DND-41 (cell line): ENCODE results near the gene ACAP3.

Experiments used
- ATAC-seq: fragments of 200-7000 bp; cut with Tn5 transposase; 3 replicates; pipeline ENCODE4 v1.9.1; 2021; ENCODE audit warnings: low read depth; ENCODE audit not compliant: insufficient read depth
- DNase-seq: peaks from one replicate; pipeline ENCODE4 v3.0.0-alpha.2; 2020
- H2AFZ ChIP-seq: 2 replicates; pipeline ENCODE4 v1.6.0; 2012; ENCODE audit warnings: low read depth, low read length
- H3K27ac ChIP-seq: 2 replicates; pipeline ENCODE4 v1.5.1; 2012; ENCODE audit warnings: low read length, inconsistent platforms
- H3K27me3 ChIP-seq: fragments of 200-600 bp; sonication (generic); 2 replicates; pipeline ENCODE4 v1.6.0; 2012; ENCODE audit warnings: low read length, mild to moderate bottlenecking, inconsistent platforms; ENCODE audit not compliant: insufficient read depth, poor library complexity
- H3K36me3 ChIP-seq: 2 replicates; pipeline ENCODE4 v1.5.1; 2012; ENCODE audit warnings: low read length, inconsistent platforms; ENCODE audit not compliant: insufficient read depth
- H3K4me1 ChIP-seq: 2 replicates; pipeline ENCODE4 v1.5.1; 2012; ENCODE audit warnings: mild to moderate bottlenecking, low read length; ENCODE audit not compliant: insufficient read depth
- H3K4me2 ChIP-seq: 2 replicates; pipeline ENCODE4 v1.6.0; 2012; ENCODE audit warnings: mild to moderate bottlenecking, moderate library complexity, low read length, inconsistent platforms; ENCODE audit not compliant: insufficient read depth
- H3K4me3 ChIP-seq, 2 experiments: fragments of 200-600 bp in 1 of 2; shearing (Covaris generic) in 1 of 2; 2 replicates each; pipeline ENCODE4 v1.5.1; 2012 to 2016; ENCODE audit warnings: inconsistent platforms in 2 of 2, low read length in 2 of 2, mild to moderate bottlenecking in 2 of 2, low read depth in 1 of 2, moderate library complexity in 1 of 2
- H3K79me2 ChIP-seq: 2 replicates; pipeline ENCODE4 v1.6.0; 2012; ENCODE audit warnings: low read length, inconsistent platforms; ENCODE audit not compliant: insufficient read depth
- H3K9ac ChIP-seq: 2 replicates; pipeline ENCODE4 v1.6.0; 2012; ENCODE audit warnings: low read depth, mild to moderate bottlenecking, inconsistent platforms, low read length, moderate library complexity
- H3K9me3 ChIP-seq: 2 replicates; pipeline ENCODE4 v1.5.1; 2012; ENCODE audit warnings: low read length, moderate library complexity, mild to moderate bottlenecking, inconsistent platforms; ENCODE audit not compliant: insufficient read depth, severe bottlenecking
- H4K20me1 ChIP-seq: 2 replicates; pipeline ENCODE4 v1.6.0; 2012; ENCODE audit warnings: low read length; ENCODE audit not compliant: insufficient read depth
- EZH2 ChIP-seq: IDR thresholded peaks from 3 replicates; pipeline ENCODE4 v1.6.1; 2012; ENCODE audit warnings: borderline replicate concordance, low read depth, mild to moderate bottlenecking, moderate library complexity, low read length, inconsistent platforms; ENCODE audit not compliant: severe bottlenecking
- TF ChIP-seq, protein P1 (sequence below): IDR thresholded peaks from 2 replicates; pipeline ENCODE4 v1.5.1; 2012; ENCODE audit warnings: borderline replicate concordance, low read length, moderate library complexity, mild to moderate bottlenecking; ENCODE audit not compliant: poor library complexity, severe bottlenecking; ENCODE audit errors: extremely low read depth

ACAP3 gene

DNA sequence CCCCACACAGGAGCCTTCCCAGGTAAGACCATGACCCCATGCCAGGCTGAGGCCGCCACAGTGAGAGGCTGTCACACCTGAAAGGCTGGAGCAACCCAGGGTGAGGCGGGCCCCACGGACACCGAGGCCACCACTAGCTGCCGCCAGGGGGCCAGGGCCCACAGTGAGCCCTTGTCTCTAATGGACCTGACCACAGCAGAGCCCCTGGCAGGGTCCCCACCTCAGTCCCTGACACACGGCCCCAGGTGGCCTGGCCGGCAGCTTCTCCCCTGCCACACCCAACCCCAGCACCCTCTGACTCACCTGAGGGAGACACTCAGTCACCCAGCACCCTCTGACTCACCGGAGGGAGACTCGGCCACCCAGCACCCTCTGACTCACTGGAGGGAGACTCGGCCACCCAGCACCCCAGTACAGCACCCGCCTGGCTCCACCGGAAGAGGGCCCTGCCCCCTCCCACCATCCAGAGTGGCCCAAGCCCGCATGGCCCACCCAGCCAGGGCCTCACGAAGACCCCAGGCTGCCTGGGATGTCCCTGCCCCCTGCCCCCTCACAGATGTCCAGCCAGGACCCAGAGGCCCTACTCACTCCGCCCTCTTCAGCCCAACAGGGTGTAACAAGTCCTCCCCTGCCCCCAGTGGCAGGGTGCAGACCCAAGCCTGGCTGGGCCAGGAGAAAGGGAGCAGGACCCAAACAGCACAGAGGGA lies 37.1 kb upstream of the ACAP3 start:
- no peak overlapping the region for H3K4me3 ChIP-seq
- peaks cover 28% of the 10 kb centered on the region for H3K4me1 ChIP-seq
- no peaks in the 10 kb centered on the region for H3K9me3 ChIP-seq
- H3K4me2 ChIP-seq, result no peak overlapping the region
- no peak overlapping the region for H3K9ac ChIP-seq
- TF ChIP-seq EZH2, result no peak
- TF ChIP-seq, protein P1, sequence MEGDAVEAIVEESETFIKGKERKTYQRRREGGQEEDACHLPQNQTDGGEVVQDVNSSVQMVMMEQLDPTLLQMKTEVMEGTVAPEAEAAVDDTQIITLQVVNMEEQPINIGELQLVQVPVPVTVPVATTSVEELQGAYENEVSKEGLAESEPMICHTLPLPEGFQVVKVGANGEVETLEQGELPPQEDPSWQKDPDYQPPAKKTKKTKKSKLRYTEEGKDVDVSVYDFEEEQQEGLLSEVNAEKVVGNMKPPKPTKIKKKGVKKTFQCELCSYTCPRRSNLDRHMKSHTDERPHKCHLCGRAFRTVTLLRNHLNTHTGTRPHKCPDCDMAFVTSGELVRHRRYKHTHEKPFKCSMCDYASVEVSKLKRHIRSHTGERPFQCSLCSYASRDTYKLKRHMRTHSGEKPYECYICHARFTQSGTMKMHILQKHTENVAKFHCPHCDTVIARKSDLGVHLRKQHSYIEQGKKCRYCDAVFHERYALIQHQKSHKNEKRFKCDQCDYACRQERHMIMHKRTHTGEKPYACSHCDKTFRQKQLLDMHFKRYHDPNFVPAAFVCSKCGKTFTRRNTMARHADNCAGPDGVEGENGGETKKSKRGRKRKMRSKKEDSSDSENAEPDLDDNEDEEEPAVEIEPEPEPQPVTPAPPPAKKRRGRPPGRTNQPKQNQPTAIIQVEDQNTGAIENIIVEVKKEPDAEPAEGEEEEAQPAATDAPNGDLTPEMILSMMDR, result no peak
- H3K27ac ChIP-seq, result no peak overlapping the region
- H4K20me1 ChIP-seq, result peaks cover 79% of the 10 kb centered on the region
- peaks cover 53% of the 10 kb centered on the region for H3K79me2 ChIP-seq
- no peaks in the 10 kb centered on the region for H3K27me3 ChIP-seq
- DNase-seq (no peak), ATAC-seq (no peak)
- H3K36me3 ChIP-seq, result peaks cover 21% of the 10 kb centered on the region
- no peak overlapping the region for H2AFZ ChIP-seq

DNA sequence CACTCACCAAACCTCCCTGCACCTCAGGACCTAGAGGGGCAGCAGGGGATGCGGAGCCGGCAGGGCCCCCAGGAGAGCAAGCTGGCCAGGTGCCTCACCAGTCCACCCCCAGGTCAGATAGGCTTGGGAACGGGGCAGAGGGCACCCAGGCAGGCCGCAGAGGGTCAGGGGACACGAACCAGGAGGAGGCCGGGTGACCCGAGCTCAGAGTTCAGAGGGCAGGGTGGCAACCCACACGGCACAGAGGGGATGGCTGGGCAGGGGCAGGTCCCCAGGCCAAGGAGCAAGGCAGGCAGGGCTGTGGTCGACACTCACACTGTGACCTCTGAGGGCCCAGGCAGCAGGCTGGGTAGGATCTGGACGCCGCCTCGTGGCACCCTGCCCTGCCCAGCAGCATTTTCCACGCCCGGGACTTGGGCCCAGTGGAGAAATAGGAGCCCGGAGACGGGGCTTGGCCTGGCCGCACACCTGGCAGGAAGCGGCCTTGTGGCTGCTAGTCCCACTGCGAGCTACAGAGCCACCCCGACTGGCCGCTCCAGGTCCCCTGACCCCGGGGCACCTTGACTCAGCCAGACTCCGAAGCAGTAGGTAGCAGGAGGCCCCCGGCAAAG lies 36.2 kb upstream of the ACAP3 start:
- H3K9me3 ChIP-seq, result no peaks in the 10 kb centered on the region
- ATAC-seq (no peak), DNase-seq (no peak)
- no peaks in the 10 kb centered on the region for H3K27me3 ChIP-seq
- no peak overlapping the region for H3K27ac ChIP-seq
- H2AFZ ChIP-seq, result no peak overlapping the region
- H3K4me3 ChIP-seq, result no peak overlapping the region
- peaks cover 53% of the 10 kb centered on the region for H3K79me2 ChIP-seq
- H3K4me2 ChIP-seq, result no peak overlapping the region
- H4K20me1 ChIP-seq, result peaks cover 79% of the 10 kb centered on the region
- no peak overlapping the region for H3K9ac ChIP-seq
- TF ChIP-seq, protein P1, result no peak
- no peak for TF ChIP-seq EZH2
- H3K4me1 ChIP-seq, result peaks cover 28% of the 10 kb centered on the region
- peaks cover 25% of the 10 kb centered on the region for H3K36me3 ChIP-seq

DNA sequence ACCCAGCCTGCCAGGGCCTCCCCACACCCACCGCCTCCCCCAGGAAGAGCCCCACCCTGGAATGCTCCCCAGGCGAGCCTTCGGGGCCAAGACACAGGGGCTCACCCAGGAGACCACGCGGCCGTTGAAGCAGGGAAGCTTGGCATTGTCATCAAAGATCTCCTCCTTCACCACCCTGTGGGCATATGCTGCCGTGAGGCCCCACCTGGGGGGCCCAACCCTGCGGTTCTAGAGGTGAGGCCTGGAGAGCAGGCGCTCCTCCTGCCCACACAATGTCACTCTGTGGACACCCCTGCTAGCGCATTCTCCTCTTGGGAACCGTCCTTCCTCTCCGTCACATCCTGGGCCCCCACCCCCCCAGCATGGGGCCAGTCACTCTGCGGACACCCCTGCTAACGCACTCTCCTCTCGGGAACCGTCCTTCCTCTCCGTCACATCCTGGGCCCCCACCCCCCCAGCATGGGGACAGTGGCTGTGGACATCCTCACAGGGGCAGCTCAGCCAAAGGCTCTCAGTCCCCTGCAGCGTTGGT lies 34.9 kb upstream of the ACAP3 start:
- H3K36me3 ChIP-seq, result peaks cover 33% of the 10 kb centered on the region
- TF ChIP-seq, protein P1, result no peak
- TF ChIP-seq EZH2, result no peak
- no peak overlapping the region for H2AFZ ChIP-seq
- H3K9me3 ChIP-seq, result no peaks in the 10 kb centered on the region
- H3K4me1 ChIP-seq, result peaks cover 19% of the 10 kb centered on the region
- H3K4me2 ChIP-seq, result no peak overlapping the region
- no peak overlapping the region for H3K4me3 ChIP-seq
- no peak for DNase-seq
- no peak overlapping the region for H3K27ac ChIP-seq
- no peak for ATAC-seq
- no peaks in the 10 kb centered on the region for H3K27me3 ChIP-seq
- peaks cover 40% of the 10 kb centered on the region for H3K79me2 ChIP-seq
- H3K9ac ChIP-seq, result no peak overlapping the region
- H4K20me1 ChIP-seq, result peaks cover 70% of the 10 kb centered on the region
